Endothelial cell of umbilical vein (primary cell): ENCODE measurements around the gene COX5B. TPM values are rescaled to one million over a fixed set of nuclear protein-coding genes. Genes with fewer than 3 reads are reported as not detected.
"Not testable (repeated sequence)": the region's sequence is repeated elsewhere in the genome, so short reads cannot be mapped to it uniquely, and the experiment has no call there.

Experiments used
- BruUV-seq: library from RNA; stranded (reverse); fragments of 400-500 nt; replicated peaks from 2 replicates; lab custom pipeline; 2021; lab: Mats Ljungman, UMichigan
- CTCF ChIA-PET: fragments of 300-600, 350-600 bp; sonication (Branson Sonifier 250); formaldehyde crosslinking; loops from one replicate; lab custom pipeline; 2021; ENCODE audit warnings: antibody characterized with exemption, inconsistent platforms; lab: Charles Lee
- POLR2A ChIA-PET: fragments of 300-600, 350-600 bp; sonication (Branson Sonifier 250); formaldehyde crosslinking; loops from one replicate; lab custom pipeline; 2021; ENCODE audit warnings: antibody characterized with exemption, inconsistent platforms; lab: Charles Lee
- DNase-seq: peaks from one replicate; pipeline ENCODE4 v3.0.0-alpha.2; 2011; ENCODE audit warnings: low read depth, low spot score
- FAIRE-seq: peaks from 2 replicates; lab custom pipeline; 2011; peaks lifted over from hg19 to GRCh38; lab: Jason Lieb, UNC
- H2AFZ ChIP-seq: 2 replicates; pipeline ENCODE4 v1.6.0; 2012; ENCODE audit warnings: low read depth, low read length, control low read depth, inconsistent platforms
- H3K27ac ChIP-seq: 2 replicates; pipeline ENCODE4 v1.5.1; 2011; ENCODE audit warnings: low read depth, mild to moderate bottlenecking, control low read depth, low read length, moderate library complexity; ENCODE audit not compliant: insufficient read depth
- H3K27me3 ChIP-seq, 2 experiments: 2 replicates each; pipeline versions ENCODE4 v1.6.0 to v1.6.1; 2011; ENCODE audit warnings: low read length in 2 of 2, mixed read lengths in 1 of 2; ENCODE audit not compliant: control insufficient read depth in 2 of 2, insufficient read depth in 2 of 2
- H3K36me3 ChIP-seq, 2 experiments: 2 replicates in 1 of 2; 3 replicates in 1 of 2; pipeline ENCODE4 v1.5.1; 2011; ENCODE audit warnings: low read length in 2 of 2, mild to moderate bottlenecking in 1 of 2, moderate library complexity in 1 of 2; ENCODE audit not compliant: control insufficient read depth in 2 of 2, insufficient read depth in 2 of 2; ENCODE audit errors: extremely low read depth in 1 of 2
- H3K4me1 ChIP-seq: 3 replicates; pipeline ENCODE4 v1.5.1; 2011; ENCODE audit warnings: mild to moderate bottlenecking, low read length; ENCODE audit not compliant: control insufficient read depth, insufficient read depth; ENCODE audit errors: extremely low read depth
- H3K4me2 ChIP-seq: 2 replicates; pipeline ENCODE4 v1.6.1; 2011; ENCODE audit warnings: low read length, control low read depth, mixed read lengths; ENCODE audit not compliant: insufficient read depth
- H3K4me3 ChIP-seq, 3 experiments: fragments of 200-600 bp in 1 of 3; sonication (generic), shearing (Covaris generic) in 1 of 3; replicated peaks in 1 of 3; 2 replicates each; pipeline ENCODE4 v1.5.1; 2011 to 2016; ENCODE audit warnings: control low read depth in 3 of 3, low read length in 3 of 3, mild to moderate bottlenecking in 2 of 3, inconsistent platforms in 1 of 3, low read depth in 1 of 3, moderate library complexity in 1 of 3; ENCODE audit not compliant: insufficient read depth in 1 of 3
- H3K79me2 ChIP-seq: 2 replicates; pipeline ENCODE4 v1.6.0; 2012; ENCODE audit warnings: low read length, inconsistent platforms; ENCODE audit not compliant: control insufficient read depth, insufficient read depth
- H3K9ac ChIP-seq: replicated peaks from 2 replicates; pipeline ENCODE3; 2011; ENCODE audit warnings: low read length, control low read depth; ENCODE audit not compliant: insufficient read depth; ENCODE audit errors: extremely low read depth
- H3K9me1 ChIP-seq: replicated peaks from 3 replicates; pipeline ENCODE4 v1.6.0; 2011; ENCODE audit warnings: mild to moderate bottlenecking, low read length; ENCODE audit not compliant: control insufficient read depth, insufficient read depth; ENCODE audit errors: extremely low read depth
- H3K9me3 ChIP-seq: replicated peaks from 2 replicates; pipeline ENCODE4 v1.5.1; 2012; ENCODE audit warnings: low read length, inconsistent platforms; ENCODE audit not compliant: control insufficient read depth, insufficient read depth
- H4K20me1 ChIP-seq: replicated peaks from 2 replicates; pipeline ENCODE3; 2011; ENCODE audit warnings: mild to moderate bottlenecking, low read length; ENCODE audit not compliant: control insufficient read depth, insufficient read depth; ENCODE audit errors: extremely low read depth
- dilution Hi-C: fragments of 300-500 bp; cut with MboI; formaldehyde crosslinking; loops from one replicate; pipeline ENCODE4 v1.15.0; 2019; ENCODE audit warnings: low sequenced_read_pairs; ENCODE audit not compliant: extremely low pct_ligation_motif_present
- intact Hi-C: fragments of 100-400 bp; cut with micrococcal nuclease; formaldehyde crosslinking; loops from one replicate; pipeline ENCODE4 v1.10.0; 2022
- polyA plus RNA-seq, 4 experiments: library from polyadenylated mRNA; depleted of rRNA in 3 of 4; stranded (reverse) in 3 of 4; unstranded in 1 of 4; fragments of >200 nt; gene quantifications; 2 replicates each; pipeline versions ENCODE4 v1.2.1 to v1.2.3, GENCODE V29; 2011 to 2012; ENCODE audit warnings: missing spikeins in 1 of 4
- total RNA-seq: library from RNA; stranded (reverse); gene quantifications from 2 replicates; pipeline ENCODE4 v1.2.3, GENCODE V29; 2021

COX5B gene
- total and polyA plus RNA-seq, 2 donors (not counting 3 experiments of a cell fraction or from before 2014, with no cell fraction given) = 167 to 329 TPM

DNA sequence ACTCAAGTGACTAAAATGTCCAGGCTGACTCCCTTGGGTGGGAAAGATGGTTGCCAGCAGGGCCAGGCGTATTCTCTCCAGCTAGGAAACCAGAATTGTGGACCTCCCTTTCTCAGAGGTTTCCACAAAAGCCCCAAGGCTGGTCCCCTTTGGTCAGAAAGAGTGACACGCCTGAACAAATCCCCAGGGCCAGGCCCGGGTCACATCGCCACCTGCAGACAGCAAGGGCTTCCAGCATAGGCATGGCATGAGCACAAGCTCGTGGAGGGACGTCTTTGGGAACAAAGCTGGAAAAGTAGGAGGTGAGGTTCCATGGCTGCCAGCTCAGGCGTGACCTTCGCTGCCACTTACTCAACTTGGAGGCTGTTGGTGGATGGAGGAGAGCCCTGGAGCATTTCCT is 40.8 kb upstream of the COX5B start:
- H3K27ac ChIP-seq, H3K4me3 ChIP-seq, H3K9me3 ChIP-seq, intact Hi-C loops, BruUV-seq, FAIRE-seq, H3K27me3 ChIP-seq, dilution Hi-C loops, POLR2A ChIA-PET, H4K20me1 ChIP-seq, H3K36me3 ChIP-seq, H3K79me2 ChIP-seq, DNase-seq, H3K4me1 ChIP-seq, H3K9ac ChIP-seq, H2AFZ ChIP-seq, CTCF ChIA-PET, H3K9me1 ChIP-seq, H3K4me2 ChIP-seq: not testable (repeated sequence)

DNA sequence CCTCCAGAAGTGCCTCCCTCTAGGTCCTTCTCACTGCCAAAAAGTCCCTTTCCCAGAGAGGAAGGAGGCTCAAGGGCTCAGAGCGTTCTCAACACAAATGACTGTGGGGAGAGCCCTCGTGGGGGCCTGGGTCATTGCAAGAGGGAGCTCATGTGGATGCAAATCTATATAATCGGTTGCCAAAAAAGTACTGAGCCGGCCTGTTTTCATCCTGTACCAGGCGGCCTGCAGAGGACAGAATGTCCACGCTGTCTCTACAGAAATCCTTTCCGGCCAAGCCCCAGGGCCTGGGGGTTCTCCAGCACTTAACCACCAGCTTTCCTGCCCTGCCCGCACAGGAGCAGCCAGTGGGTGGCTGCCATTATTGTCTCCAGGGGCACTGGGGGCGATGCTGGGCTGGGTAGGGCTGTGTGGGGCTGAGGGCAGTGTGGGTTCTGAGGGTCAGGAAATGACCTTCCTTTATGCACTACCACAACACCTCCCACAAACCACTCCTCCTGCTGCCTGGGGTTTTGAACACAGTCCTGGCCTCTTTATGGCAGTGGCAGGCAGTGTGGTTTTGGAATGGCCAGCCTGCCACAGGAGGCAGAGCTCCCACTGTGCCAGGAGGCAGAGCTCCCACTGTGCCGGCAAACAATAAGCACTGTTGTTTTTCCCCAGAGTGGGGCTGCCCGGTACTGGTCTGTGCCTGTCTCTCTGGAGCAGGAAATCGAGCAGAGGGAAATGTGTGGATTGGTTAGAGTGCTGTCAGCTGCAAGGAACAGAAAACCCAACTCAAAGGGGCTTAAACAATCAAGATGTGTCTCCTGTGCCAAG is 40.1 kb upstream of the COX5B start:
- FAIRE-seq, dilution Hi-C loops, H3K27me3 ChIP-seq, H4K20me1 ChIP-seq, POLR2A ChIA-PET, H3K9me1 ChIP-seq, H3K9me3 ChIP-seq, H3K4me3 ChIP-seq, H3K79me2 ChIP-seq, H2AFZ ChIP-seq, CTCF ChIA-PET, H3K9ac ChIP-seq, H3K4me1 ChIP-seq, BruUV-seq, H3K27ac ChIP-seq, H3K36me3 ChIP-seq, intact Hi-C loops, DNase-seq, H3K4me2 ChIP-seq: not testable (repeated sequence)

DNA sequence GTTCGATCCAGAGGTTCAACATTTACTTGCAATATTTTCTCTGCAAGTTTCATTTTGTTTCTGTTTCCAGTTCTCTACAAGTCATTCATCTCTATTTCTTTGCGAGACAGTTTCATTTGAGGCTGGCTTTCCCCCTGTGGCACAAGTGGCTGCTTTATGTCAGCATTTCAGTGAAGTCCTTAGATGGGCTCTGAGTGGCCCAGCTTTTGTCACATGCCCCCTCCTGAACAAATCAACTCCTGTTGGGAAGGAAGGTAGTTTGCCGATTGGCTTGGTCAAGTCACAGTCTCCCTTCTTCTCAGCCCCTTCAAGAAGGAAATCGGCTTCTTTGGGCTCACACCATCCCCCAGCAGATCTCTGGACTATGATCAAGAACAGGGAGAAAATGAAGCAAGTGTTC is 37.1 kb upstream of the COX5B start:
- dilution Hi-C loops, BruUV-seq: not testable (repeated sequence)

DNA sequence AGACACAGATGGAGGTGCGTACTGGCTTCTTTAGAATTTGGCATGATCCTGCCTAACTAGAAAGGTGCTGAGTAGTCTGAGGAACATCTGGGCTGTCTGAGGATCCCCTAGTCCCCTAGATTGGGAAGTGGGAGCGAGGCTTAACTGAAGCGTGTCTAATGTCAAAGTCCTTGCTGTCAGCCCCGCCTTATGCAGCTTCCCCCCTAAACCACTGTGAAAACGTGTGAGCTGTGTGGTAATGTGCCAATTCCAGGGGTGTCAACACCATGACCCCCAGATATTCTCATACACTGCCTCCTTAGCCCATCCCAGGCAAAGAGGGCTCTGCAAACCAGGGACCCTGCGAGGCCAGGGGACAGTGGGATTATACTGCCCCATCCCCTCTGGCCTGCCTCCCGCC is 34.0 kb upstream of the COX5B start:
- H4K20me1 ChIP-seq, DNase-seq, H3K27ac ChIP-seq, H3K4me3 ChIP-seq, H3K4me1 ChIP-seq, BruUV-seq, FAIRE-seq, CTCF ChIA-PET, H3K9ac ChIP-seq, H3K36me3 ChIP-seq, H2AFZ ChIP-seq, intact Hi-C loops, H3K79me2 ChIP-seq, H3K4me2 ChIP-seq, POLR2A ChIA-PET, H3K27me3 ChIP-seq, dilution Hi-C loops, H3K9me3 ChIP-seq, H3K9me1 ChIP-seq: not testable (repeated sequence)

More for the DNA sequence above, 37.1 kb upstream of the COX5B start:
- H3K9ac ChIP-seq, H3K36me3 ChIP-seq, CTCF ChIA-PET, H3K4me3 ChIP-seq, H4K20me1 ChIP-seq, FAIRE-seq, H3K9me1 ChIP-seq, intact Hi-C loops, H2AFZ ChIP-seq, H3K27me3 ChIP-seq, H3K4me1 ChIP-seq, H3K4me2 ChIP-seq, H3K27ac ChIP-seq, H3K9me3 ChIP-seq, POLR2A ChIA-PET, DNase-seq, H3K79me2 ChIP-seq: not testable (repeated sequence)
